CD4-positive, alpha-beta T cell treated with Interleukin-10 for 1 hour (primary cell): Measurements from ENCODE around the gene DNAH3.
"Not testable (repeated sequence)": the region's sequence is repeated elsewhere in the genome, so short reads cannot be mapped to it uniquely, and the experiment has no call there.

ENCODE experiments used
- DNase-seq: peaks from one replicate; pipeline ENCODE4 v3.0.0-alpha.2; 2020

Gene DNAH3

GRCh38 chr16:20989496-20990070, 161.1 kb downstream of the DNAH3 start:
- not testable (repeated sequence) for DNase-seq

GRCh38 chr16:20987049-20987448, 163.6 kb downstream of the DNAH3 start:
- DNase-seq = no peak

GRCh38 chr16:20984019-20984418, 166.6 kb downstream of the DNAH3 start:
- DNase-seq = no peak

GRCh38 chr16:20976576-20976975, 174.1 kb downstream of the DNAH3 start:
- no peak for DNase-seq

- DNase-seq = not testable (repeated sequence)
Measured at GRCh38 chr16:20973201-20973600, 177.4 kb downstream of the DNAH3 start.

GRCh38 chr16:20971401-20971800, 179.2 kb downstream of the DNAH3 start:
- DNase-seq = no peak

GRCh38 chr16:20969386-20969785, 181.3 kb downstream of the DNAH3 start:
- no peak for DNase-seq

GRCh38 chr16:20968765-20969164, 181.9 kb downstream of the DNAH3 start:
- no peak for DNase-seq

GRCh38 chr16:20960899-20961298, 189.7 kb downstream of the DNAH3 start:
- no peak for DNase-seq

GRCh38 chr16:20957153-20957552, 193.5 kb downstream of the DNAH3 start:
- DNase-seq = no peak

GRCh38 chr16:20956319-20956718, 194.3 kb downstream of the DNAH3 start:
- no peak for DNase-seq

- DNase-seq = no peak
Measured at GRCh38 chr16:20954574-20954973, 196.1 kb downstream of the DNAH3 start.

- DNase-seq = no peak
Measured at GRCh38 chr16:20952139-20952920, 198.3 kb downstream of the DNAH3 start.

GRCh38 chr16:20950294-20950693, 200.4 kb downstream of the DNAH3 start:
- DNase-seq = no peak

GRCh38 chr16:20949660-20950059, 201.0 kb downstream of the DNAH3 start:
- DNase-seq = no peak

- DNase-seq = no peak
Measured at GRCh38 chr16:20948444-20948843, 202.2 kb downstream of the DNAH3 start.

GRCh38 chr16:20946015-20946629, 204.5 kb downstream of the DNAH3 start:
- DNase-seq = no peak

- DNase-seq = not testable (repeated sequence)
Measured at GRCh38 chr16:20945575-20945875, 205.1 kb downstream of the DNAH3 start.

- peak; percentile 25 for DNase-seq
Measured at GRCh38 chr16:20944861-20945574, 205.6 kb downstream of the DNAH3 start.

- no peak for DNase-seq
Measured at GRCh38 chr16:20942256-20942655, 208.4 kb downstream of the DNAH3 start.

GRCh38 chr16:20941636-20941926, 209.1 kb downstream of the DNAH3 start:
- no peak for DNase-seq

- DNase-seq = no peak
Measured at GRCh38 chr16:20940871-20941635, 209.6 kb downstream of the DNAH3 start.

- DNase-seq = no peak
Measured at GRCh38 chr16:20939611-20940010, 211.0 kb downstream of the DNAH3 start.
